Peyer's patch (tissue), 4 donors: ENCODE measurements around the gene MYL10. TPM values are rescaled to one million over a fixed set of nuclear protein-coding genes. Genes with fewer than 3 reads are reported as not detected.

Experiments used
- DNase-seq, 3 donors: peaks; one replicate each; pipeline ENCODE4 v3.0.0-alpha.2; 2017 to 2019
- H3K27ac ChIP-seq, 4 donors: fragments of 200-600 bp; sonication (generic); one replicate each; pipeline ENCODE4 v1.5.1; 2016 to 2019
- H3K27me3 ChIP-seq, 2 donors: fragments of 200-600 bp; sonication (generic); one replicate each; pipeline ENCODE4 v1.5.1; 2019
- H3K36me3 ChIP-seq, 3 donors: fragments of 200-600 bp; sonication (generic); one replicate each; pipeline ENCODE4 v1.5.1; 2016 to 2019
- H3K4me1 ChIP-seq, 4 donors: fragments of 200-600 bp; sonication (generic); one replicate each; pipeline ENCODE4 v1.5.1; 2016 to 2019
- H3K4me3 ChIP-seq, 4 donors: fragments of 200-600 bp; sonication (generic); 1 replicate in 3 of 4; 2 replicates in 1 of 4; pipeline ENCODE4 v1.5.1; 2016 to 2019; ENCODE audit warnings: mild to moderate bottlenecking in 1 of 4
- H3K9me3 ChIP-seq, 4 donors: fragments of 200-600 bp; sonication (generic); one replicate each; pipeline ENCODE4 v1.5.1; 2016 to 2019; ENCODE audit warnings: mild to moderate bottlenecking in 1 of 4
- POLR2A ChIP-seq, 2 donors: fragments of 450-650 bp; IDR thresholded peaks; one replicate each; pipeline ENCODE4 v1.5.1; 2017; ENCODE audit warnings: antibody characterized with exemption in 2 of 2, mild to moderate bottlenecking in 2 of 2, moderate library complexity in 2 of 2
- total RNA-seq, 4 donors: library from RNA; depleted of rRNA; stranded (reverse); fragments of >200 nt; gene quantifications; one replicate each; pipeline ENCODE4 v1.1.0, GENCODE V29; 2016
- TF ChIP-seq, protein P1 (sequence below), 6 experiments: fragments of 450-650 bp in 4 of 6; fragments of 200-600 bp in 2 of 6; sonication (generic) in 1 of 6; IDR thresholded peaks; one replicate each; pipeline ENCODE4 v1.5.1; 2017 to 2019; ENCODE audit warnings: antibody characterized with exemption in 6 of 6, mild to moderate bottlenecking in 3 of 6, moderate library complexity in 1 of 6

Gene MYL10
- total RNA-seq, 4 donors from 2014 or later: not detected

DNA sequence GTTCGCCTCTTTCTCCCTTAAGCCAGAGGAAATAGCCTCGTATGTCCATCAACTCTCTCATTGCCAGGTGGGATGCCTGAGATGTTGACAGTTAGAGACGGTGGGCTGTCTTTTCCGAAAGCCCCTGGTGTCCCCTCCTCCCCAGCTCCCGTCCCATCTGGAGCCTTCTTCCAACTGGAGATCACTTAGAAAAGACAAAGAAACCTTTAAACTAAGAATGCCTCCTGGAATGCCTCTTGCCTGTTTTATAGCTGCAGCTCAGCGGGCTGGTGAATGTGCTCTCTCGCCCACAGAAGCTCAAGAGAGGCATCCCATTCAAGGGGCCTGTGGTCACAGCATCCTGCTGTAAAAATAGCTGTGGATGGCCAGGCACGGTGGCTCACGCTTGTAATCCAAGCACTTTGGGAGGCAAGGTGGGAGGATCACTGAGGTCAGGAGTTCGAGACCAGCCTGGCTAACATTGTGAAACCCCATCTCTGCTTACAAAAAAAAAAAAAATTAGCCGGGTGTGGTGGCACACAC lies 5.2 kb upstream of the MYL10 start:
- Histone ChIP-seq H3K36me3 (no peaks in the 10 kb centered on the region), H3K9me3 (no peaks in the 10 kb centered on the region), H3K4me3 (no peak overlapping the region), H3K27me3 (no peaks in the 10 kb centered on the region), H3K27ac (no peak overlapping the region), H3K4me1 (no peaks in the 10 kb centered on the region)
- TF ChIP-seq POLR2A (IDR thresholded peaks at IDR 0.05): no peak
- TF ChIP-seq, protein P1, sequence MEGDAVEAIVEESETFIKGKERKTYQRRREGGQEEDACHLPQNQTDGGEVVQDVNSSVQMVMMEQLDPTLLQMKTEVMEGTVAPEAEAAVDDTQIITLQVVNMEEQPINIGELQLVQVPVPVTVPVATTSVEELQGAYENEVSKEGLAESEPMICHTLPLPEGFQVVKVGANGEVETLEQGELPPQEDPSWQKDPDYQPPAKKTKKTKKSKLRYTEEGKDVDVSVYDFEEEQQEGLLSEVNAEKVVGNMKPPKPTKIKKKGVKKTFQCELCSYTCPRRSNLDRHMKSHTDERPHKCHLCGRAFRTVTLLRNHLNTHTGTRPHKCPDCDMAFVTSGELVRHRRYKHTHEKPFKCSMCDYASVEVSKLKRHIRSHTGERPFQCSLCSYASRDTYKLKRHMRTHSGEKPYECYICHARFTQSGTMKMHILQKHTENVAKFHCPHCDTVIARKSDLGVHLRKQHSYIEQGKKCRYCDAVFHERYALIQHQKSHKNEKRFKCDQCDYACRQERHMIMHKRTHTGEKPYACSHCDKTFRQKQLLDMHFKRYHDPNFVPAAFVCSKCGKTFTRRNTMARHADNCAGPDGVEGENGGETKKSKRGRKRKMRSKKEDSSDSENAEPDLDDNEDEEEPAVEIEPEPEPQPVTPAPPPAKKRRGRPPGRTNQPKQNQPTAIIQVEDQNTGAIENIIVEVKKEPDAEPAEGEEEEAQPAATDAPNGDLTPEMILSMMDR (IDR thresholded peaks at IDR 0.05): no peak
- no peak for DNase-seq

DNA sequence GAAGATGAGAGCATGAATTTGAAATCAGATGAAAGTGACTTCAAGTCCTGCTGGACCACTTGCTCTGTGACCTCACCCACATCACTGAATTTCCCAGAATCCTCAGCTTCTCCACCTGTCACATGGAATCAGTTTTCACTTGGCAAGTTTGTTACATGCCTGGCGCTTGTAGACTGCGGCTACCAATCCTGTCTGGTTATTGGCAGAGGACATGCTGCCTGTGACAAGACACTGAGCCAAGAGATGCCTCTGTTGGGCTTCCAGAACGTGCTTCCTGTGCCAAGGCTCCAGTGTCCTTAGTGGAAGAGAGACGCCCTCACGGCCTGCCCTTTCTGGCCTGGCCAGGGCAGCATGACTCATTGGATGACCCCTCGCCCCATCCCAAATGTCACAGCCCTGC lies 4.4 kb upstream of the MYL10 start:
- Histone ChIP-seq H3K9me3 (no peaks in the 10 kb centered on the region), H3K36me3 (no peaks in the 10 kb centered on the region), H3K27ac (no peak overlapping the region), H3K4me3 (no peak overlapping the region), H3K4me1 (no peaks in the 10 kb centered on the region), H3K27me3 (no peaks in the 10 kb centered on the region)
- no peak for TF ChIP-seq POLR2A (IDR thresholded peaks at IDR 0.05)
- TF ChIP-seq, protein P1 (IDR thresholded peaks at IDR 0.05): no peak
- DNase-seq: no peak

DNA sequence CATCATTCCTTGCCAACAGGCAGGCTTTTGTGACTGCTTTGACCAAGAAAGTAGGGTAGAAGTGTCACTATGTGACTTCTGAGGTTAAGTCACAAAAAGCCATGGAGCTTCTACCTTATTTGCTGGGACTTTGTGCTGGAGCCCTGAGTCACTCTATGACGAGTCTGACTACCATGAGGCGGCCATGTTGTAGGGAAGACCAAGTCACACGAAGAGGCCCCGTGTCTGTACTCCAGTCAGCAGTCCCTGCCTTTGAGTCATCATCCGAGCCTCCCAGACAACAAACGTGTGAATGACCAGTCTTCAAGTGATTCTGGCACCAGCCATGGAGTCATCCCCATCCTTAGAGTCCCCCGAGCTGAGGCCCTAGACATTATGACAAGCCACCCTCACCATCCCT lies 3.5 kb upstream of the MYL10 start:
- H3K27me3 ChIP-seq: no peaks in the 10 kb centered on the region
- no peaks in the 10 kb centered on the region for H3K4me1 ChIP-seq
- no peak overlapping the region for H3K27ac ChIP-seq
- TF ChIP-seq POLR2A (IDR thresholded peaks at IDR 0.05): no peak
- TF ChIP-seq, protein P1 (IDR thresholded peaks at IDR 0.05): no peak
- DNase-seq: no peak
- H3K4me3 ChIP-seq: no peak overlapping the region
- no peaks in the 10 kb centered on the region for H3K36me3 ChIP-seq
- H3K9me3 ChIP-seq: no peaks in the 10 kb centered on the region

DNA sequence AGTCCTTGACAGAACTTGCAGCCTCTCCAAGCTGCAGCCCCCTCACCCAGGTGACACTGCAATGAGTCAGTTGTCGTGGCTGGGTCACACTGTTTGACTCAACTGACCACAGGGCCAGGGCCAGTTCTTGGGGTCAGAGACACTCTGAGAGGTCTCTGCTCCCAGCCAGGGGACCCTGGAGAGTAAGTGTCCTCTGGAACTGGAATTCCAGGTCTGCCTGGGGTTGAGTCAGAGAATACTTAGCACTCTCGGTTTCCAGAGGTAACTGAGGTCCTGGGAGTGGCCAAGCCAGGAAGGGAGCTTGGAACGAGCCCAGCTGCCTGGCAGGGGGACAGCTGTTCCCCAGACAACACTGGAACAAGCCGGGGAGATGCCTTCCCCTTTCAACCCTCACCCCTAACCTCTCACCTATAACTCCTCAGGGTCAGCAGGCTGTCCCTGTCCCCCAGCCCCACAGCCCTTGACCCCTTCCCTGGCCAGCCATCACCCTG lies 2.2 kb upstream of the MYL10 start:
- no peak for TF ChIP-seq POLR2A (IDR thresholded peaks at IDR 0.05)
- TF ChIP-seq, protein P1 (IDR thresholded peaks at IDR 0.05): no peak
- no peaks in the 10 kb centered on the region for H3K36me3 ChIP-seq
- no peak for DNase-seq
- H3K27ac ChIP-seq: no peak overlapping the region
- H3K4me3 ChIP-seq: no peak overlapping the region
- H3K9me3 ChIP-seq: no peaks in the 10 kb centered on the region
- no peaks in the 10 kb centered on the region for H3K27me3 ChIP-seq
- H3K4me1 ChIP-seq: no peaks in the 10 kb centered on the region

DNA sequence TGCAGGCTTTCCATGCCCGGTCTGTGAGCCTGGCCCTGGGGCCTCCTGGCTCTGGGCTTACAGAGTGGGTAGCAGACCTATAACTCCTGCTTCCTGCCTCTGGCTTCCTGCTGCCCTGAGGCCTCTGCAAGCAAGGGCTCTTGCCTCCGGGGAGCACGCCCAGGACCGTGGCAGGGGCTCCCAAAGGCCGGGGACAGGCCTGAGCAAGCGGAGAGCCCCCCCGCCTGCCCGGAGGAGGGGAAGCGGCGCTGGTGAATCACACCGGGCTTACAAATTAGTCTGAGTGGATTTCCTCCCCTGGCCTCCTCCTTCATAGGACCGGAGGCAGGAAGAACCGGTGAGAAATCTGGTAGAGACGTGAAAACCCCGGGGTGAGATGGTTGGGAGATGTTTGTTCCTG lies 1.5 kb upstream of the MYL10 start:
- no peaks in the 10 kb centered on the region for H3K4me1 ChIP-seq
- no peaks in the 10 kb centered on the region for H3K9me3 ChIP-seq
- H3K4me3 ChIP-seq: no peak overlapping the region
- no peak overlapping the region for H3K27ac ChIP-seq
- H3K27me3 ChIP-seq: no peaks in the 10 kb centered on the region
- no peaks in the 10 kb centered on the region for H3K36me3 ChIP-seq
- TF ChIP-seq POLR2A (IDR thresholded peaks at IDR 0.05): no peak
- TF ChIP-seq, protein P1 (IDR thresholded peaks at IDR 0.05): no peak
- DNase-seq: no peak

DNA sequence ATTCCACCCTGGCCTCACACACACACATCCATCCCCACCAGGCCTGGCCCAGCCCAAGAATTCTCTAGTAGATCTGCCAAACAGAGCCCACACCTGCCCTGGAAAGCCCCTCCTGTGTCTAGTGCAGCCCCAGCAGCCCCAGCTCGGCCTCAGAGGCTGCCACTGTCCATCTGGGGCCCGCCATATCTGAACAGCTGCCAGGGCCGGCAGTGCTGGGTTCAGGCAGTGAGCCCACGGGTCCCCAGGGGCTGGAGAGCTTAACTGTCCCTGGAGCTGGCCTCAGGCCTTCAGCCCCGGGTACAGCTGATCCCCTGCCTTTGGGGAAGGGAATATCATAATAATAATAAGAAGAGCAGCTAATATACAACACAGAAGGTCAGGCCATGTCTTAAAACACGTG lies 574 bp downstream of the MYL10 start:
- no peaks in the 10 kb centered on the region for H3K36me3 ChIP-seq
- no peaks in the 10 kb centered on the region for H3K9me3 ChIP-seq
- no peaks in the 10 kb centered on the region for H3K4me1 ChIP-seq
- no peak for DNase-seq
- TF ChIP-seq POLR2A (IDR thresholded peaks at IDR 0.05): no peak
- TF ChIP-seq, protein P1 (IDR thresholded peaks at IDR 0.05): no peak
- H3K27ac ChIP-seq: no peak overlapping the region
- H3K27me3 ChIP-seq: no peaks in the 10 kb centered on the region
- no peak overlapping the region for H3K4me3 ChIP-seq
